ENCODE measurements around the gene COL28A1.
"Not testable (repeated sequence)": the region's sequence is repeated elsewhere in the genome, so short reads cannot be mapped to it uniquely, and the experiment has no call there.

The COL28A1 gene

GRCh38 chr7:7519056-7519455 lies 16.6 kb downstream of the COL28A1 start:
- DNase-seq (ENCODE audit: low read depth in 2 of 2): no peak

GRCh38 chr7:7517754-7518153 lies 17.9 kb downstream of the COL28A1 start:
- DNase-seq (ENCODE audit: low read depth in 2 of 2): no peak

GRCh38 chr7:7516662-7517061 lies 19.0 kb downstream of the COL28A1 start:
- no peak for DNase-seq (ENCODE audit: low read depth in 2 of 2)

GRCh38 chr7:7516156-7516555 lies 19.5 kb downstream of the COL28A1 start:
- no peak for DNase-seq (ENCODE audit: low read depth in 2 of 2)

DNA sequence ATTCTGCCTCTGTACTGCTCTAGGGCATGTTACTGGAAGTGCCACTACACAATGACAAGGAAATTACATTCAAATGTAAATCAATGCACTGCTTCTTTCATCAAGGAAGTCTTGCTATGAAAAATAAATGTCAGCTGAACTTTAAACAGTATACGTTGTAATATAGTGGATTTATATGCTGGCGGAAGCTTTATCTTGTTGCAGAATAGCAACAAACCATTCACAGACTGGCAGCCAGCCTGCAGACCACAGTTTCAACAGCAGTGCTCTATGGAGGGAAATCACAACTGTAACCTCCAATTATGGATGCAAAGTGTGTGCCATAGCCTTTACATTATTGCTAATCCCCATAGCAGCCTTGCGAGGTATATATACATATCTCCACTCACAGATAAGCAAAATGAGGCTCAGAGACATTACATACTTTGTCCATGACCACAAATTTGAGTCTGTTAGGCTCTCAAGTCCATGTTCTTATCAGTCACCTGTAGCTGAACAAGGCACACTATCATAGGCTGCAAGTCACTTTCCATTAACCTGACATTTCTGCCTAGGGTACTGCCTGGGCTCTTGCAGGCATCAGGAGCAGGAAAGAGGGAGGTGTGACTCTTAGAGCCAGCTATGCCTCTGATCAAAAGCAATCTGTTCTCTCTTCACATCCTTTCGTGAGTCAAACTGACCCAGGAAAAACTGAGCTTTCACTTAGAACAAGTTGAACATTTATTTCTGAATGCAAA lies 22.6 kb downstream of the COL28A1 start:
- DNase-seq (ENCODE audit: low read depth in 2 of 2): no peak

GRCh38 chr7:7510794-7511193 lies 24.9 kb downstream of the COL28A1 start:
- DNase-seq (ENCODE audit: low read depth in 2 of 2): no peak

- DNase-seq (ENCODE audit: low read depth in 2 of 2): no peak
These were observed 29.8 kb downstream of the COL28A1 start for GRCh38 chr7:7505915-7506314.

- no peak for DNase-seq (ENCODE audit: low read depth in 2 of 2)
These were observed 30.6 kb downstream of the COL28A1 start for GRCh38 chr7:7504910-7505704.

DNA sequence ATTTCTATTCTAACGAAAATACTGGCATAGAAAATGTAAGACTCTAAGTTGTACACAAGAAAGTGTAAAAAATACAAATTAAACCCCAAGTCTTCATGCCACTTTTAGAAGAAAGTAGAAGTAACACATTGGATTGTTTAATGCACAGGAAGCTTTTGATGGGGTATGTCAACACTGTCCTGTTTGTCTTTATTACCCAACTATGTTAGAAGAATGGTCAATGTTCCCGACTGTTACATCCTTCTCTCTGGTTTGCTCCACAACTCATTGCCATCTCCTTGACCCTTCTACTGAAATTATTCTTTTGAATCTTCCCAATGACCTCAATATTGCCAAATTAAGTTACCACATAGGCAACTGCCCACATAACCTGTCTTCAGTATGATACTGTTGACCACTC lies 35.8 kb downstream of the COL28A1 start:
- DNase-seq (ENCODE audit: low read depth in 2 of 2): no peak

GRCh38 chr7:7498856-7499255 lies 36.8 kb downstream of the COL28A1 start:
- no peak for DNase-seq (ENCODE audit: low read depth in 2 of 2)

DNA sequence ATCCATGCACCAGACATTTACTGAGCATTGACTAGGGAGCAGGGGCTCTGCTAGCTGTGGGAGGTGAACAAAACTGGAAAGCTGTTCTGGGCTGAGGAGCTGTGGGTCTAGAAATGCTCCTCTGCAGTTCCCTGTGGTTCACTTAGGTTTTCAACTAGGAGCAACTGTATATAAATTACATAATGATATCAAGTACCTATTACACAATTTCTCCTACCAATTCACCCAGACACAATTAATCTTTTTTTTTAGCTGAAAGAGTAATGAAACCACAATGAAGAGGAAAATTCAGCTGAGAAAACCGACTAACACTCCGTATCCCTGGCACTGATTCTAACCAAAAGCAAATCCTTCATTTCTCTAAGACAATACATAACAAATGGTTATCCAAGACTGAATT lies 39.4 kb downstream of the COL28A1 start:
- no peak for DNase-seq (ENCODE audit: low read depth in 2 of 2)

DNA sequence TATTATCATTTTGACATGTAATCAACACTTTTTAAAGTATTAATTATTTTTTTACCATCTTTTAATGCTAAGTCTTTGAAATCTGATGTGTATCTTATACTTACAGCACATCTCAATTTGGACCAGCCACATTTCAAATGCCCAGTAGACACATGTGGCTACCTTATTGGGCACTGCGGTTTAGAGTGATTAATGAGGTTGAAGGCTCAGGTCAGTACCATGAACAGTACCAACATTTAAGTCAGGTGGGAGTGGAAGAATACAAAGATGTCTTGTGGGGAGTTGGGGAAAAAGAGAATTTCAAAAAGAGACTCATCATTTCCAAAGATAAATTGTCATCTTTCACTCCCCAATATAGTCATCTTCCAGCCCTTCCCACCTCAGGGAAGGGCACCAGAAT lies 40.5 kb downstream of the COL28A1 start:
- no peak for DNase-seq (ENCODE audit: low read depth in 2 of 2)

- DNase-seq (ENCODE audit: low read depth in 2 of 2): no peak
These were observed 44.6 kb downstream of the COL28A1 start for GRCh38 chr7:7491044-7491443.

DNA sequence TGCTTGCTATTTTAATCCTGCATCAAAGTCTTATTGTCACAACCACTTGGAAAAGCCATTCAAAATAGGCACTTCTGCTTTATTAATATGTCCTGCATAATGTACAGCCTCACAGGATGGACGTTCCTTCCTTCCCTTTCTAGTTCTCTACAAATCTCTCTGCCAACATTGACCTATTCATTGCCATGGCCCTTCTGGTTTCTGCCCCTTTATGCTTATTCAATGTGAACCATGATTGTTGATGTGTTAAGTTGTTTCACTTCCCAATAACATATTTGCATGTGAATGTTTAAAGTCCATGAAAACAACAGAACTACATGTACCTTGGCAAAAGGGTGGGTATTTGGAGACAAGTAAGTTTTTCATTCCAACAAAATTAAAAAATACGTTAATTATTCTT lies 45.7 kb downstream of the COL28A1 start:
- no peak for DNase-seq (ENCODE audit: low read depth in 2 of 2)

- DNase-seq (ENCODE audit: low read depth in 2 of 2): no peak
These were observed 46.1 kb downstream of the COL28A1 start for GRCh38 chr7:7489546-7489945.

DNA sequence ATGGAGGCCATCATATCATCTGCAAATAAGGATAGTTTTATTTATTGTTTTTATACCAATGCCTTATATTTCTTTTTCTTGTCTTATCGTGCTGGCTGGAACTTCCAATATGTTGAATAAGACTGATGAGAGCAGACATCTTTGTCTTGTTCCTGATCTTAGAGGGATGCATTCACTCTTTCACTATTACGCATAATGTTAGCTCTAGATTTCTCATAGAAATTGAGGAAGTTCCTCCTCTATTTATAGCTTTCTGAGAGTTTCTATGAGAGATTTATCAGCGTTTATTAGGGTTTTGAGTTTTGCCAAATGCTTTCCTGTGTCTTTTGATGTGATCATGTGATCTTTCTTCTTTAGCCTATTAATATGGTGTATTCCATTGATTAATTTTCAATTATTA lies 49.3 kb downstream of the COL28A1 start:
- no peak for DNase-seq (ENCODE audit: low read depth in 2 of 2)

DNA sequence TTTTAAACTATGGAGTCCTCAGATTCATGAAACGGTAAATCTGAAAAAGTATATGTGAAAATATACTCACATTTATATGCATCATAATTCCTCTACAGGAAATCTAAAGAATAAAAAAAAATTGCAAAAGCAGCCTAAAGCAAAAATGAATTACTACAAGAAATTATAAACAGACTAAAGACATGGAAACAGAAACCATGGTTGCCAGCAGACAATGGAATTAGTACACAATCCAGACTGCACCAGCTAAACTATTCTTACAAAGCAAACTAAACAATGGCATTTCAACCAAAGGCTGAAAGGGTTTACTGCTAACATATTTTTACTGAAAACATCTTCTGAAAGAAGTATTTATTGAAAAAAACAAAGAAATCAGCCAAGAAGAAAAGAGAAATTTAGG lies 51.6 kb downstream of the COL28A1 start:
- no peak for DNase-seq (ENCODE audit: low read depth in 2 of 2)

- no peak for DNase-seq (ENCODE audit: low read depth in 2 of 2)
These were observed 53.9 kb downstream of the COL28A1 start for GRCh38 chr7:7481802-7482201.

GRCh38 chr7:7479275-7479805 lies 56.3 kb downstream of the COL28A1 start:
- DNase-seq (ENCODE audit: low read depth in 2 of 2): no peak

DNA sequence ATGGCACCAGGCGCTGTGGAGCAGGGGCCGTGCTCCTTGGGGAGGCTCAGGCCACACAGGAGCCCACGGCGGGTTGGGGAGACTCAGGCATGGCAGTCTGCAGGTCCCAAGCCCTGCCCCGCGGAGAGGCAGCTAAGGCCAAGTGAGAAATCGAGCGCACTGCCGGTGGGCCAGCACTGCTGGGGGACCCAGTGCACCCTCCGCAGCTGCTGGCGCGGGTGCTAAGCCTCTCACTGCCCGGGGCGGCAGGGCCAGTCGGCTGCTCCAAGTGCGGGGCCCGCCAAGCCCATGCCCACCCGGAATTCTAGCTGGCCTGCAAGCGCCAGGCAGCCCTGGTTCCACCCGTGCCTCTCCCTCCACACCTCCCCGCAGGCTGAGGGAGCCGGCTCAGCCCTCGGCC lies 57.1 kb downstream of the COL28A1 start:
- no peak for DNase-seq (ENCODE audit: low read depth in 2 of 2)

DNA sequence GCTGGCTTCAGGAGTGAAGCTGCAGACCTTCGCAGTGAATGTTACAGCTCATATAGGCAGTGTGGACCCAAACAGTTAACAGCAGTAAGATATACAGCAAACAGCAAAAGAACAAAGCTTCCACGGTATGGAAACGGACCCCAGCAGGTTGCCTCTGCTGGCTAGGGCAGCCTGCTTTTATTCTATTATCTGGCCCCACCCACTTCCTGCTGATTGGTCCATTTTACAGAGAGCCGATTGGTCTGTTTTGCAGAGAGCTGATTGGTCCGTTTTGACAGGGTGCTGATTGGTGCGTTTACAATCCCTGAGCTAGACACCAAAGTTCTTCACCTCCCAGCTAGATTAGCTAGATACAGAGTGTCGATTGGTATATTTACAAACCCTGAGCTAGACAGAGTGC lies 58.0 kb downstream of the COL28A1 start:
- DNase-seq (ENCODE audit: low read depth in 2 of 2): not testable (repeated sequence)

DNA sequence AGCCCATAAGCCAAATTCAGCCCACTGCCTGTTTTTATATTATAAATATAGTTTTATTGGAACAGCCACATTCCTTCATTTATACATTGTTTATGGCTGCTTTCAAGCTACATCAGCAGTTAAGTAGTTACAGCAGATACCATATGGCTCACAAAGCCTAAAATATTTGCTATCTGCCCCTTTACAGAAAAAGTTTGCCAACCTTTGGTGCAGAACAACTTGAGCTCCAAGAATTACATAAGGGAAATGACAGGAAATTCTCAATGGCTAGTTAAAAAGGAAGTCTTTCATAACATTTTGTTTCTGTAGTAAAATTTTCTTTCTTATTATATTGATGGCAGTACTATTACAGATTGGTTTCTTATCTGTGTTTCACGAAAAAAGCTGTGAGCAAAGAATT lies 59.3 kb downstream of the COL28A1 start:
- DNase-seq (ENCODE audit: low read depth in 2 of 2): no peak

DNA sequence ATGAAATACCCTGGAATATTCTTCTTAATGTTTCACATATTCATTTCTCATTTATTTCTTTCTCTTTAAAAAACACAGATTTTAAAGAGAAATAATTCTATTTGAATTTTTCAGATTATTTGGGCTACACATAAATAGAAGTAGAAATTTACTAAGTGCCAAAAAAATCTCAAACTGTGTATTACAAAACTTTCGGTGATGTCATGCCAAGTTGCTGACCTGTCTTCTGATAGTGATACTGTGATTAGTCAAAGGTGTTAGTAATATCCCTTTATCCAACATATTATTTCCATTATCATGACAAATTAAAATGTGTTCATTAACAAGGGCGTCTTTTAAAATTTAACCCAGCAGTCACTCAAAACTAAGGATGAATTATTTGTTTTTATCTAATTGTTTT lies 60.1 kb downstream of the COL28A1 start:
- no peak for DNase-seq (ENCODE audit: low read depth in 2 of 2)
